Gastroesophageal sphincter (tissue), 3 donors: ENCODE data around the gene DIS3L.
"Not testable (repeated sequence)": the region's sequence is repeated elsewhere in the genome, so short reads cannot be mapped to it uniquely, and the experiment has no call there.

Experiments used
- POLR2A ChIP-seq, 2 donors: fragments of 450-650 bp; IDR thresholded peaks; one replicate each; pipeline ENCODE4 v1.6.1; 2017; ENCODE audit warnings: antibody characterized with exemption in 2 of 2, mild to moderate bottlenecking in 2 of 2, moderate library complexity in 1 of 2
- POLR2AphosphoS5 ChIP-seq: sonication (generic); formaldehyde crosslinking; IDR thresholded peaks from one replicate; pipeline ENCODE4 v1.6.1; 2017; ENCODE audit warnings: antibody characterized with exemption
- TF ChIP-seq, protein P1 (sequence below), 4 experiments: fragments of 200-600 bp in 2 of 4; fragments of 450-650 bp in 2 of 4; sonication (generic) in 1 of 4; IDR thresholded peaks; one replicate each; pipeline ENCODE4 v1.5.1; 2017 to 2019; ENCODE audit warnings: antibody characterized with exemption in 4 of 4, mild to moderate bottlenecking in 2 of 4, moderate library complexity in 2 of 4

- TF ChIP-seq, protein P1, sequence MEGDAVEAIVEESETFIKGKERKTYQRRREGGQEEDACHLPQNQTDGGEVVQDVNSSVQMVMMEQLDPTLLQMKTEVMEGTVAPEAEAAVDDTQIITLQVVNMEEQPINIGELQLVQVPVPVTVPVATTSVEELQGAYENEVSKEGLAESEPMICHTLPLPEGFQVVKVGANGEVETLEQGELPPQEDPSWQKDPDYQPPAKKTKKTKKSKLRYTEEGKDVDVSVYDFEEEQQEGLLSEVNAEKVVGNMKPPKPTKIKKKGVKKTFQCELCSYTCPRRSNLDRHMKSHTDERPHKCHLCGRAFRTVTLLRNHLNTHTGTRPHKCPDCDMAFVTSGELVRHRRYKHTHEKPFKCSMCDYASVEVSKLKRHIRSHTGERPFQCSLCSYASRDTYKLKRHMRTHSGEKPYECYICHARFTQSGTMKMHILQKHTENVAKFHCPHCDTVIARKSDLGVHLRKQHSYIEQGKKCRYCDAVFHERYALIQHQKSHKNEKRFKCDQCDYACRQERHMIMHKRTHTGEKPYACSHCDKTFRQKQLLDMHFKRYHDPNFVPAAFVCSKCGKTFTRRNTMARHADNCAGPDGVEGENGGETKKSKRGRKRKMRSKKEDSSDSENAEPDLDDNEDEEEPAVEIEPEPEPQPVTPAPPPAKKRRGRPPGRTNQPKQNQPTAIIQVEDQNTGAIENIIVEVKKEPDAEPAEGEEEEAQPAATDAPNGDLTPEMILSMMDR (IDR thresholded peaks at IDR 0.05) = not testable (repeated sequence)
- not testable (repeated sequence) for TF ChIP-seq POLR2AphosphoS5; POLR2A (IDR thresholded peaks at IDR 0.05)
Observed at GRCh38 chr15:66304425-66304824, 11.1 kb downstream of the DIS3L start.
